ENCODE results near the gene DMGDH. TPM values are rescaled to one million over a fixed set of nuclear protein-coding genes. Genes with fewer than 3 reads are reported as not detected.

Gene DMGDH
- total and polyA plus RNA-seq, 10 of the 15 experiments (the other 5 are each of a cell fraction or from before 2014, with no cell fraction given) = 0.22 to 1.5 (median 0.44) TPM; not detected in 3

DNA sequence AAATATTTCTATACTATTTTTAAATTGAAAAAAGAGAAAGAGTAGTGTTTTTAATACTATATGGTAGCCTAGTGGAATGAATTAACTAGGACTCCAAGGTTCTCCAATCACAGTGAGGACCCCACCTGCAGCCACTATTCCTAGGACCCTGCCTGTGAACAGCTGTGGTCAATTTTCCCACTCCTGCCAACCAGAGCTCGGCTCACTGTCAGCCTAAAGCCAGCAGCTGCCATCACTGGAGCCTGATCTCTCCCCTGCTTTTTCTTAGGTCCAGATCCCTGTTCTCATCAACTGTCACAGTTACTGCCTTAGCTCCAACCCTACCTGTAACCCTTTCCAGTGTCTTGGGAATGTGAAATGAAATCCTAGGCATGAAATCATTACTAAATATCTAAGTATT lies 109.7 kb downstream of the DMGDH start:
- no peak overlapping the region for H3K4me2 ChIP-seq (ENCODE audit: control insufficient read depth, insufficient read depth)
- ChIA-PET CTCF (interaction anchor here (0.8 to 12.0 kb wide), 2 partner anchors 59 to 423 kb away, joined by 4 to 268 read pairs; no protein-coding TSS in a partner anchor), POLR2A (interaction anchor here (0.7 kb wide), 1 partner anchor 190 kb away, joined by 3 read pairs; no protein-coding TSS in a partner anchor), RAD21 (ENCODE audit: unreplicated experiment) (interaction anchor here (1.1 to 1.6 kb wide), 2 partner anchors 47 to 60 kb away, joined by 4 to 8 read pairs; no protein-coding TSS in a partner anchor), SMC1A (ENCODE audit: uncharacterized antibody, unreplicated experiment) (interaction anchor here (0.6 to 8.5 kb wide), 6 partner anchors 8 to 487 kb away, joined by 3 to 143 read pairs (median 3); no protein-coding TSS in a partner anchor)
- H3K27me3 ChIP-seq (replicated peaks in 1 of 2; ENCODE audit: control insufficient read depth in 2 of 2, insufficient read depth in 2 of 2, low read length in 1 of 2) = no peaks in the 10 kb centered on the region
- H3K36me3 ChIP-seq (ENCODE audit: control insufficient read depth in 2 of 2, insufficient read depth in 2 of 2, low read length in 1 of 2) = peaks cover 0 to 4% of the 10 kb centered on the region in 2 experiments; a peak in 3 of 4 replicates
- in situ Hi-C loops (cut with MboI) = loop anchor here (5.0 kb wide), 1 partner anchor 62 kb away; no protein-coding TSS in a partner anchor
- no peak overlapping the region for H3K27ac ChIP-seq (ENCODE audit: control insufficient read depth, insufficient read depth)
- BruUV-seq (replicated peaks) = no TSS peak
- no peaks in the 10 kb centered on the region for H3K79me2 ChIP-seq (ENCODE audit: control insufficient read depth, insufficient read depth, low read length)
- no peak overlapping the region for H2AFZ ChIP-seq (ENCODE audit: control insufficient read depth, low read depth, low read length)
- no peaks in the 10 kb centered on the region for H4K20me1 ChIP-seq (ENCODE audit: control insufficient read depth, insufficient read depth)
- intact Hi-C loops (cut with micrococcal nuclease; ENCODE audit: unreplicated experiment) = no loop called here
- FAIRE-seq (no peak), ATAC-seq (no peak), DNase-seq (ENCODE audit: low read depth, low spot score) (no peak)
- WGBS (ENCODE audit: insufficient coverage, insufficient replicate concordance, low lambda C conversion rate, missing lambda C conversion rate) = 100% methylated on average over 1 of the region's 1 CpG
- no peak overlapping the region for H3K9ac ChIP-seq (ENCODE audit: control insufficient read depth, insufficient read depth, low read length)
- no peaks in the 10 kb centered on the region for H3K9me3 ChIP-seq (replicated peaks; ENCODE audit: control insufficient read depth, insufficient read depth, low read length)
- H3K4me1 ChIP-seq (ENCODE audit: control insufficient read depth, insufficient read depth, low read length) = no peaks in the 10 kb centered on the region
- no peak overlapping the region for H3K4me3 ChIP-seq
- TF ChIP-seq NR2C2 (IDR thresholded peaks at IDR 0.05; ENCODE audit: borderline replicate concordance, control insufficient read depth, insufficient read length, low read depth) (no peak), NBN (IDR thresholded peaks at IDR 0.05) (no peak), RFX5 (IDR thresholded peaks at IDR 0.05; ENCODE audit: low read depth, low read length) (no peak), RAD21 (IDR thresholded peaks at IDR 0.05; ENCODE audit: insufficient read depth, low read depth, low read length) (no peak), STAT1 (conservative IDR thresholded peaks at IDR 0.05) (no peak)
- TF ChIP-seq, protein P1, sequence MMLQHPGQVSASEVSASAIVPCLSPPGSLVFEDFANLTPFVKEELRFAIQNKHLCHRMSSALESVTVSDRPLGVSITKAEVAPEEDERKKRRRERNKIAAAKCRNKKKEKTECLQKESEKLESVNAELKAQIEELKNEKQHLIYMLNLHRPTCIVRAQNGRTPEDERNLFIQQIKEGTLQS (IDR thresholded peaks at IDR 0.05; ENCODE audit: borderline replicate concordance, extremely low read depth, low read depth, low read length) = no peak
- TF ChIP-seq, protein P2, sequence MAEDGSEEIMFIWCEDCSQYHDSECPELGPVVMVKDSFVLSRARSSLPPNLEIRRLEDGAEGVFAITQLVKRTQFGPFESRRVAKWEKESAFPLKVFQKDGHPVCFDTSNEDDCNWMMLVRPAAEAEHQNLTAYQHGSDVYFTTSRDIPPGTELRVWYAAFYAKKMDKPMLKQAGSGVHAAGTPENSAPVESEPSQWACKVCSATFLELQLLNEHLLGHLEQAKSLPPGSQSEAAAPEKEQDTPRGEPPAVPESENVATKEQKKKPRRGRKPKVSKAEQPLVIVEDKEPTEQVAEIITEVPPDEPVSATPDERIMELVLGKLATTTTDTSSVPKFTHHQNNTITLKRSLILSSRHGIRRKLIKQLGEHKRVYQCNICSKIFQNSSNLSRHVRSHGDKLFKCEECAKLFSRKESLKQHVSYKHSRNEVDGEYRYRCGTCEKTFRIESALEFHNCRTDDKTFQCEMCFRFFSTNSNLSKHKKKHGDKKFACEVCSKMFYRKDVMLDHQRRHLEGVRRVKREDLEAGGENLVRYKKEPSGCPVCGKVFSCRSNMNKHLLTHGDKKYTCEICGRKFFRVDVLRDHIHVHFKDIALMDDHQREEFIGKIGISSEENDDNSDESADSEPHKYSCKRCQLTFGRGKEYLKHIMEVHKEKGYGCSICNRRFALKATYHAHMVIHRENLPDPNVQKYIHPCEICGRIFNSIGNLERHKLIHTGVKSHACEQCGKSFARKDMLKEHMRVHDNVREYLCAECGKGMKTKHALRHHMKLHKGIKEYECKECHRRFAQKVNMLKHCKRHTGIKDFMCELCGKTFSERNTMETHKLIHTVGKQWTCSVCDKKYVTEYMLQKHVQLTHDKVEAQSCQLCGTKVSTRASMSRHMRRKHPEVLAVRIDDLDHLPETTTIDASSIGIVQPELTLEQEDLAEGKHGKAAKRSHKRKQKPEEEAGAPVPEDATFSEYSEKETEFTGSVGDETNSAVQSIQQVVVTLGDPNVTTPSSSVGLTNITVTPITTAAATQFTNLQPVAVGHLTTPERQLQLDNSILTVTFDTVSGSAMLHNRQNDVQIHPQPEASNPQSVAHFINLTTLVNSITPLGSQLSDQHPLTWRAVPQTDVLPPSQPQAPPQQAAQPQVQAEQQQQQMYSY (CRISPR knock-in tag; IDR thresholded peaks at IDR 0.05) = no peak

Measured in GM12878 (cell line).